ENCODE results near the gene OR10K2. TPM values are rescaled to one million over a fixed set of nuclear protein-coding genes. Genes with fewer than 3 reads are reported as not detected.
"Not testable (repeated sequence)": the region's sequence is repeated elsewhere in the genome, so short reads cannot be mapped to it uniquely, and the experiment has no call there.

OR10K2 gene
- total RNA-seq, 4 donors from 2014 or later: not detected

- TF ChIP-seq, protein P1, sequence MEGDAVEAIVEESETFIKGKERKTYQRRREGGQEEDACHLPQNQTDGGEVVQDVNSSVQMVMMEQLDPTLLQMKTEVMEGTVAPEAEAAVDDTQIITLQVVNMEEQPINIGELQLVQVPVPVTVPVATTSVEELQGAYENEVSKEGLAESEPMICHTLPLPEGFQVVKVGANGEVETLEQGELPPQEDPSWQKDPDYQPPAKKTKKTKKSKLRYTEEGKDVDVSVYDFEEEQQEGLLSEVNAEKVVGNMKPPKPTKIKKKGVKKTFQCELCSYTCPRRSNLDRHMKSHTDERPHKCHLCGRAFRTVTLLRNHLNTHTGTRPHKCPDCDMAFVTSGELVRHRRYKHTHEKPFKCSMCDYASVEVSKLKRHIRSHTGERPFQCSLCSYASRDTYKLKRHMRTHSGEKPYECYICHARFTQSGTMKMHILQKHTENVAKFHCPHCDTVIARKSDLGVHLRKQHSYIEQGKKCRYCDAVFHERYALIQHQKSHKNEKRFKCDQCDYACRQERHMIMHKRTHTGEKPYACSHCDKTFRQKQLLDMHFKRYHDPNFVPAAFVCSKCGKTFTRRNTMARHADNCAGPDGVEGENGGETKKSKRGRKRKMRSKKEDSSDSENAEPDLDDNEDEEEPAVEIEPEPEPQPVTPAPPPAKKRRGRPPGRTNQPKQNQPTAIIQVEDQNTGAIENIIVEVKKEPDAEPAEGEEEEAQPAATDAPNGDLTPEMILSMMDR (IDR thresholded peaks at IDR 0.05): no peak
- TF ChIP-seq EP300 (IDR thresholded peaks at IDR 0.05) (no peak), POLR2AphosphoS5 (IDR thresholded peaks at IDR 0.05) (no peak), POLR2A (IDR thresholded peaks at IDR 0.05) (no peak)
- 85% methylated on average over 1 of the region's 1 CpG for WGBS
- no peak for DNase-seq (ENCODE audit: low spot score in 2 of 2)
These were observed 28.5 kb upstream of the OR10K2 start for GRCh38 chr1:158454537-158454936.

GRCh38 chr1:158445376-158445775 lies 19.3 kb upstream of the OR10K2 start:
- Histone ChIP-seq H3K27ac (no peak overlapping the region), H3K36me3 (no peaks in the 10 kb centered on the region), H3K4me3 (no peak overlapping the region), H3K27me3 (no peaks in the 10 kb centered on the region), H3K9me3 (no peaks in the 10 kb centered on the region), H3K4me1 (no peaks in the 10 kb centered on the region)
- WGBS: 86% methylated on average over 4 of the region's 4 CpGs
- no peak for TF ChIP-seq POLR2AphosphoS5 (IDR thresholded peaks at IDR 0.05)
- TF ChIP-seq, protein P1 (IDR thresholded peaks at IDR 0.05): no peak
- TF ChIP-seq POLR2A (IDR thresholded peaks at IDR 0.05): no peak
- no peak for TF ChIP-seq EP300 (IDR thresholded peaks at IDR 0.05)
- no peak for DNase-seq (ENCODE audit: low spot score in 2 of 2)

More at GRCh38 chr1:158454537-158454936, 28.5 kb upstream of the OR10K2 start:
- H3K4me1 ChIP-seq: no peaks in the 10 kb centered on the region
- no peak overlapping the region for H3K27ac ChIP-seq
- H3K36me3 ChIP-seq: no peaks in the 10 kb centered on the region
- no peak overlapping the region for H3K4me3 ChIP-seq
- H3K27me3 ChIP-seq: no peaks in the 10 kb centered on the region
- H3K9me3 ChIP-seq: no peaks in the 10 kb centered on the region

GRCh38 chr1:158434741-158435140 lies 8.7 kb upstream of the OR10K2 start:
- Histone ChIP-seq H3K36me3 (no peaks in the 10 kb centered on the region), H3K27me3 (peaks cover 3% of the 10 kb centered on the region), H3K4me3 (no peak overlapping the region), H3K27ac (no peak overlapping the region), H3K4me1 (no peaks in the 10 kb centered on the region), H3K9me3 (peaks cover 3% of the 10 kb centered on the region)
- 38% methylated on average over 3 of the region's 3 CpGs for WGBS
- DNase-seq (ENCODE audit: low spot score in 2 of 2): no peak
- TF ChIP-seq, protein P1 (IDR thresholded peaks at IDR 0.05): no peak
- TF ChIP-seq POLR2AphosphoS5 (IDR thresholded peaks at IDR 0.05) (no peak), EP300 (IDR thresholded peaks at IDR 0.05) (no peak), POLR2A (IDR thresholded peaks at IDR 0.05) (no peak)

DNA sequence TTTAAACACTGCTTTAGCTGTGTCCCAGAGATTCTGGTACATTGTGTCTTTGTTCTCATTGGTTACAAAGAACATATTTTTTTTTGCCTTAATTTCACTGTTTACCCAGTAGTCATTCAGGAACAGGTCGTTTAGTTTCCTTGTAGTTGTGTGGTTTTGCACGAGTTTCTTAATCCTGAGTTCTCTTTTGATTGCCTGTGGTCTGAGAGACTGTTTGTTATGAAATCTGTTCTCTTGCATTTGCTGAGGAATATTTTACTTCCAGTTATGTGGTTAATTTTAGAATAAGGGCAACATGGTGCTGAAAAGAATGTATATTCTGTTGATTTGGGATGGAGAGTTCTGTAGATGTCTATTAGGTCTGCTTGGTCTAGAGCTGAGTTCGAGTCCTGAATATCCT lies 4.1 kb upstream of the OR10K2 start:
- H3K4me3 ChIP-seq; H3K36me3 ChIP-seq; DNase-seq (ENCODE audit: low spot score in 2 of 2); H3K27me3 ChIP-seq; H3K4me1 ChIP-seq; H3K27ac ChIP-seq: not testable (repeated sequence)
- H3K9me3 ChIP-seq: peaks cover 14% of the 10 kb centered on the region
- WGBS: 55% methylated on average over 3 of the region's 3 CpGs

- DNase-seq (ENCODE audit: low spot score in 2 of 2): no peak
- no peaks in the 10 kb centered on the region for H3K27me3 ChIP-seq
- TF ChIP-seq POLR2A (IDR thresholded peaks at IDR 0.05) (no peak), EP300 (IDR thresholded peaks at IDR 0.05) (no peak), POLR2AphosphoS5 (IDR thresholded peaks at IDR 0.05) (no peak)
- TF ChIP-seq, protein P1 (IDR thresholded peaks at IDR 0.05): no peak
- H3K27ac ChIP-seq: no peak overlapping the region
- H3K9me3 ChIP-seq: peaks cover 11% of the 10 kb centered on the region
- no peaks in the 10 kb centered on the region for H3K36me3 ChIP-seq
- H3K4me1 ChIP-seq: no peaks in the 10 kb centered on the region
- H3K4me3 ChIP-seq: no peak overlapping the region
These were observed 1.0 kb downstream of the OR10K2 start for GRCh38 chr1:158425027-158425426.

DNA sequence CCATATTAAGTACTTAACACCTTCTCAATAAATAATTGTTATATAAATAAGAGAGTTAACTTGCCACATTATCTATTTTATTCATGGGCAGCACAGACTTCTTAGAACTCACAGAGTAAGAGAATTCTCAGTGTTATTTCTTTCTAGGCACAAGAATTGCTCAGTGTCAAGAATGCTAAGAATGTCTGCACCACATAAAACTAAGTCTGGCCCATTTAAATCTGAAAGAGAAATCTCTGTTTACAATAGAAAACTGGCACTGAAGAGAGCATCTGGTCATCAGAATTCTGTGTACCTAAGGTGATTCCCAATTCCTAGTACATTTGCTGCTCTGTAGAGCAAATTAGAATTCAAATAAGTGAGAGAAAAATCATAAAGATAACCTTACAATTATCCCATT lies 3.8 kb downstream of the OR10K2 start:
- no peaks in the 10 kb centered on the region for H3K27me3 ChIP-seq
- no peaks in the 10 kb centered on the region for H3K36me3 ChIP-seq
- H3K4me1 ChIP-seq: no peaks in the 10 kb centered on the region
- no peak for TF ChIP-seq EP300 (IDR thresholded peaks at IDR 0.05)
- TF ChIP-seq POLR2AphosphoS5 (IDR thresholded peaks at IDR 0.05): no peak
- no peak for TF ChIP-seq POLR2A (IDR thresholded peaks at IDR 0.05)
- TF ChIP-seq, protein P1 (IDR thresholded peaks at IDR 0.05): no peak
- no peak overlapping the region for H3K27ac ChIP-seq
- H3K4me3 ChIP-seq: no peak overlapping the region
- no peak for DNase-seq (ENCODE audit: low spot score in 2 of 2)
- peaks cover 2% of the 10 kb centered on the region for H3K9me3 ChIP-seq
